ENCODE data around the gene MACROH2A1. TPM values are rescaled to one million over a fixed set of nuclear protein-coding genes. Genes with fewer than 3 reads are reported as not detected.
A peak's percentile ranks its signal among the peaks of the same experiment; 100 is the strongest.

MACROH2A1 gene
- 215 TPM for total RNA-seq (ENCODE audit: unreplicated experiment)
- long read RNA-seq, transcript H2AFY-217 (9 exons, 2,789 nt) = major isoform, 64 of 146 reads
- long read RNA-seq, partial matches to known transcripts = 2 of 146 reads
- long read RNA-seq, other reads (novel, unspliced or antisense) = 77 of 146 reads

DNA sequence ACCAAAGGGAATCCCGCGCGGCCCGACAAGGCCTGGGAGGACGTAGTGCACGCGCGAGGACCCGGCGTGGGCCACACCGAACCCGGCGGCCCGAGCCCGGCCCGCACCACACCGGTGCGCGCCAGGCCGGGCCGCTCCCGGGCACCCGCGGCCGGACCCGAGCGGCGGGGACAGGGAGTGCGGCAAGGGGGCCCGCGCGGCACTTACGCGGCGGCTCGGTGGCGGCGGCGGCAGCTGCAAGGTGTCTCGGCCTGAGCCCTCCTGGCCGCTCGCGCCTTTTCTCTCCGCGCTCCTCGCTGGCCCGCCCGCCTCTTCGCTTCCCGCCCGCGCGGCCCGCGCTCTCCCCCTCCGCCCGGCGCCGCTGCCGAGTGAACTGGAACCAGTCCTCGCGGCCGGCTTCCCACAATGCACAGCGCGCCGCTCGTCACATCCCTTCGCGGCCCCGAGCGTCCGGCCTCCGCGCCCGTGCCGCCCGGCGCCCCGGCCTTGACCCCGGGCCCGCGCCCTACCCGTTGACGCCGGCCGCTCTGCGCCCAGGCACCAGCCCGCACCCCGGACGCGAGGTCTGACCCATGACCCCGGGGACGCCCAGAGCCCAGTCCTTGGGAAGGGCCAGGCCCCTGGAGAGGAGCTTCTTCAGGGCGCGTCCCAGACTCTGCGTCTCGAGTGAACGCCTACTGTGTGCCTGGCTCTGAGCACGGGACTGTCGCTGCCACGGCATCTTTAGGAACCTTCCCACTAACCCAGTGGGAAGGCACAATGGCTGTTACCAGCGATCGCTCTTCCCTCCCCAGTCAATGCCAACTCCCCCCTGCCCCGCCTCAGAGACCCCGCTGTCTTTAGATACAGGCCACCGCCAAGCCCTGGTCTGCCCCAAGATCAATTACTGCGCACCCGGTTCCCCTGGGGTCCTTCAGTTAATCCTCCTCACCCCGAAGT lies at the start of gene MACROH2A1:
Gene MACROH2A1, minus strand, starts transcription at position 377 of the 939 bp plus-strand sequence. CDS start 10,138 bp downstream, outside the sequence.
- Mint-ChIP-seq H3K36me3 (ENCODE audit: unreplicated experiment) (no peaks in the 10 kb centered on the region), H3K4me3 (ENCODE audit: unreplicated experiment) (peak within 1 kb of the TSS; percentile 90), H3K4me1 (ENCODE audit: low read depth, unreplicated experiment) (peaks cover 24% of the 10 kb centered on the region), H3K27me3 (ENCODE audit: unreplicated experiment) (peaks cover 10% of the 10 kb centered on the region), H3K27ac (ENCODE audit: unreplicated experiment) (peak within 1 kb of the TSS; percentile 49), H3K9me3 (ENCODE audit: unreplicated experiment) (peaks cover 1% of the 10 kb centered on the region)
- DNase-seq = peak; percentile 92
- TF ChIP-seq, protein P1, sequence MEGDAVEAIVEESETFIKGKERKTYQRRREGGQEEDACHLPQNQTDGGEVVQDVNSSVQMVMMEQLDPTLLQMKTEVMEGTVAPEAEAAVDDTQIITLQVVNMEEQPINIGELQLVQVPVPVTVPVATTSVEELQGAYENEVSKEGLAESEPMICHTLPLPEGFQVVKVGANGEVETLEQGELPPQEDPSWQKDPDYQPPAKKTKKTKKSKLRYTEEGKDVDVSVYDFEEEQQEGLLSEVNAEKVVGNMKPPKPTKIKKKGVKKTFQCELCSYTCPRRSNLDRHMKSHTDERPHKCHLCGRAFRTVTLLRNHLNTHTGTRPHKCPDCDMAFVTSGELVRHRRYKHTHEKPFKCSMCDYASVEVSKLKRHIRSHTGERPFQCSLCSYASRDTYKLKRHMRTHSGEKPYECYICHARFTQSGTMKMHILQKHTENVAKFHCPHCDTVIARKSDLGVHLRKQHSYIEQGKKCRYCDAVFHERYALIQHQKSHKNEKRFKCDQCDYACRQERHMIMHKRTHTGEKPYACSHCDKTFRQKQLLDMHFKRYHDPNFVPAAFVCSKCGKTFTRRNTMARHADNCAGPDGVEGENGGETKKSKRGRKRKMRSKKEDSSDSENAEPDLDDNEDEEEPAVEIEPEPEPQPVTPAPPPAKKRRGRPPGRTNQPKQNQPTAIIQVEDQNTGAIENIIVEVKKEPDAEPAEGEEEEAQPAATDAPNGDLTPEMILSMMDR (IDR thresholded peaks at IDR 0.05; ENCODE audit: partially characterized antibody, unreplicated experiment) = no peak

DNA sequence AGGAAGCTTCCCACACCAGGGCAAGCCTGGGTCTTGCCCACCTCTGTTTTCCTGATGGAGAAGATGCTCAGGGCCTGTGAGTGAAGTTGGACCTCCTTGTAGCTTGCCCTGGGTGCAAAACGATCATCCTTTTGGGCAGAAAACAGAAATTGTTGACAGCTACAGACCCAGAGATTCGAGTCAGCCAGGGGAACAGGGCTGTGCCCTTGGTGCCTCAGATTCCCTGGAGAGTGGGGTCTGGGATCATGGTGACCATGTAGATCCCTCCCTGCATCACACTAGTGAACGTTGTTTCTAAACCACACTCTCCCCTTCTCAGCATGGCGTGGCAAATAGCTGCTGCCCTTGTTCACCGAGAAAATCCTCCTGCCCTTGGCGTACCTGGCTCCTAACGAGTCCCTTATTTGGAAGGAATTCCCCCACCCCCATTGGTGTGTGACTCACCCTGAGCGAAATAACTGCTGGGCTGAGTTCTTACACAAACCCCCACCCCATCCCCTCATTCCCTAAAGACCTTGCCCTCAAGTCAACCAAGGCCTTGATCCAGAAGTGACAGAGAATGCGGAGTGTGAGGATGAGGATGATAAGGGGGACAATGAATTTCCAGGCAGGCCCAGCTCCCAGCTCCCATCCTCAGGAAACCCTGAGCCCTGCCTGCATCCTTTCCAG lies 49.2 kb upstream of the MACROH2A1 start:
- H3K4me1 Mint-ChIP-seq (ENCODE audit: low read depth, unreplicated experiment) = peaks cover 19% of the 10 kb centered on the region
- peaks cover 3% of the 10 kb centered on the region for H3K9me3 Mint-ChIP-seq (ENCODE audit: unreplicated experiment)
- H3K4me3 Mint-ChIP-seq (ENCODE audit: unreplicated experiment) = no peak overlapping the region
- no peak overlapping the region for H3K27ac Mint-ChIP-seq (ENCODE audit: unreplicated experiment)
- H3K36me3 Mint-ChIP-seq (ENCODE audit: unreplicated experiment) = no peaks in the 10 kb centered on the region
- DNase-seq = no peak
- TF ChIP-seq, protein P1 (IDR thresholded peaks at IDR 0.05; ENCODE audit: partially characterized antibody, unreplicated experiment) = no peak
- H3K27me3 Mint-ChIP-seq (ENCODE audit: unreplicated experiment) = peaks cover 2% of the 10 kb centered on the region

DNA sequence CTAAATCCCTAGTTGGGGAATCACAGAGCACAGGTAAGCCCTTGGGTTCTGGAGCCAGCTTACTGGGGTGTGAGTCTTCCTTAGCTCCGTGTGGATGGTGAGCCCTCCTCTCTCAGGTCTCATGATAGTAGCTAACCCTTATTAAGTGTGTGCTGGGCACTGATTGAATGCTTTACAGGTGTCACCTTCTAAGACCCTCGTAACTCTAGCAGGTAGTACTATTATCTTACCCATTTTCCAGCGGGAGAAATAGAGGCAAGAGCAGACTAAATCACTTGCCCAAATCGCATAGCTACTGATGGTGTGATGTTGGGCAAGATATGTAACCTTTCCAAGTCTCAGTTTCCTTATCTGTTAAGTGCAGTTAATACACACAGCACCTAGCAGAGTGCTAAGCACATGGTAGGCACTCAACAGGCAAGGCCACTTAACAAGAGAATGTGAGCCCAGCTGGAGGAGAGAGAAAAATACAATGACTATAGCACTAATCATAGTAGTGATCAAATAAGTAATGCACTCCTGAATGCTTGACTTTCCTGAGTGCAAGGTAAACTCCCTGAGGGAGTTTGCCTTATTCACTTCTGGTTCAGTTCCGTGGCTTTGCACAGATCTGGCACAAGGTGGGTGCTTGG lies 48.4 kb upstream of the MACROH2A1 start, which contains the start of gene DCANP1:
Gene DCANP1, minus strand, starts transcription at position 51 of the 632 bp plus-strand sequence. CDS start 240 bp downstream, outside the sequence.
- DNase-seq = no peak
- Mint-ChIP-seq H3K4me3 (ENCODE audit: unreplicated experiment) (no peak within 1 kb of the TSS), H3K27me3 (ENCODE audit: unreplicated experiment) (peaks cover 2% of the 10 kb centered on the region), H3K27ac (ENCODE audit: unreplicated experiment) (no peak within 1 kb of the TSS), H3K36me3 (ENCODE audit: unreplicated experiment) (no peaks in the 10 kb centered on the region), H3K9me3 (ENCODE audit: unreplicated experiment) (peaks cover 2% of the 10 kb centered on the region), H3K4me1 (ENCODE audit: low read depth, unreplicated experiment) (peaks cover 19% of the 10 kb centered on the region)
- TF ChIP-seq, protein P1 (IDR thresholded peaks at IDR 0.05; ENCODE audit: partially characterized antibody, unreplicated experiment) = no peak

DNA sequence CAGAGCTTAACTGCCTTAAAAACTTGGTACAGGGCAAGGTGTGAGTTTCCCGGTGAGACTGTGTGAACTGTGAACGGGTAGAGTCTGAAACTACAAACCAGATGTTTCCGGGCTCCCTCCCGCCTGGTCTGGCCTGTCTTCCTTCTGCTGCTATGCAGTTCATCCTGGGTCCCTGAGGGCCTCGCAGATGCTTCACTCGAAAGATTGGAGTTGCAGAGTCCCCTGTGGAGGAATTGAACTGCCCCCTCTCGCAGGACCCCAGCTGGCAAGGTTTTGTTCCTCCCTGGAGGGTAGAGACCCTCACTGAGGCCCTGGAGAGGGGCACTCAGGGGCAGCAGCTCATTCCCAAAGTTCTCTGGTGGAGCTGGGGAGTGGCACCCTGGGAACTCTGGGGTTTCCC lies 47.6 kb upstream of the MACROH2A1 start:
- no peak for DNase-seq
- peaks cover 1% of the 10 kb centered on the region for H3K9me3 Mint-ChIP-seq (ENCODE audit: unreplicated experiment)
- peaks cover 2% of the 10 kb centered on the region for H3K27me3 Mint-ChIP-seq (ENCODE audit: unreplicated experiment)
- H3K4me1 Mint-ChIP-seq (ENCODE audit: low read depth, unreplicated experiment) = peaks cover 18% of the 10 kb centered on the region
- no peak overlapping the region for H3K4me3 Mint-ChIP-seq (ENCODE audit: unreplicated experiment)
- no peaks in the 10 kb centered on the region for H3K36me3 Mint-ChIP-seq (ENCODE audit: unreplicated experiment)
- TF ChIP-seq, protein P1 (IDR thresholded peaks at IDR 0.05; ENCODE audit: partially characterized antibody, unreplicated experiment) = no peak
- H3K27ac Mint-ChIP-seq (ENCODE audit: unreplicated experiment) = no peak overlapping the region

Measured in glutamatergic neuron (in vitro differentiated cells).